HG02642 (cell line): ENCODE results near the gene SNX15.

ENCODE experiments used
- ATAC-seq: cut with Tn5 transposase; IDR thresholded peaks from one replicate; pipeline ENCODE4 v1.9.1; 2021; ENCODE audit warnings: mild to moderate bottlenecking; ENCODE audit not compliant: unreplicated experiment, poor library complexity

SNX15 gene

GRCh38 chr11:65051398-65051858 is 24.2 kb downstream of the SNX15 start:
- no peak for ATAC-seq

GRCh38 chr11:65053827-65054508 is 26.7 kb downstream of the SNX15 start:
- no peak for ATAC-seq

- ATAC-seq, result no peak
These were observed 28.3 kb downstream of the SNX15 start for GRCh38 chr11:65055538-65055937.

- ATAC-seq, result no peak
These were observed 29.8 kb downstream of the SNX15 start for GRCh38 chr11:65056999-65057398.

- ATAC-seq, result no peak
These were observed 30.3 kb downstream of the SNX15 start for GRCh38 chr11:65057526-65057925.

GRCh38 chr11:65058012-65058411 is 30.8 kb downstream of the SNX15 start:
- no peak for ATAC-seq

GRCh38 chr11:65058419-65059054 is 31.3 kb downstream of the SNX15 start, which contains the start of gene NAALADL1:
Gene NAALADL1, minus strand, starts transcription at chr11:65058553. Its CDS starts 32 bp downstream, at chr11:65058521.
- ATAC-seq, result no peak

GRCh38 chr11:65059523-65059922 is 32.3 kb downstream of the SNX15 start:
- no peak for ATAC-seq

- ATAC-seq, result no peak
These were observed 33.0 kb downstream of the SNX15 start for GRCh38 chr11:65059959-65060824.

- no peak for ATAC-seq
These were observed 33.7 kb downstream of the SNX15 start for GRCh38 chr11:65060913-65061408.

- no peak for ATAC-seq
These were observed 36.3 kb downstream of the SNX15 start for GRCh38 chr11:65063532-65063931.

- ATAC-seq, result no peak
These were observed 37.6 kb downstream of the SNX15 start for GRCh38 chr11:65064847-65065240.

GRCh38 chr11:65065851-65066250 is 38.6 kb downstream of the SNX15 start:
- no peak for ATAC-seq

GRCh38 chr11:65066315-65066714 is 39.1 kb downstream of the SNX15 start:
- ATAC-seq, result no peak

- ATAC-seq, result no peak
These were observed 39.6 kb downstream of the SNX15 start for GRCh38 chr11:65066805-65067291.

- ATAC-seq, result no peak
These were observed 40.2 kb downstream of the SNX15 start for GRCh38 chr11:65067446-65067845.

- ATAC-seq, result no peak
These were observed 42.0 kb downstream of the SNX15 start for GRCh38 chr11:65069217-65069616.

GRCh38 chr11:65071907-65072630 is 44.8 kb downstream of the SNX15 start:
- no peak for ATAC-seq

GRCh38 chr11:65072631-65072966 is 45.4 kb downstream of the SNX15 start:
- ATAC-seq, result no peak

- ATAC-seq, result no peak
These were observed 50.2 kb downstream of the SNX15 start for GRCh38 chr11:65077451-65077850.
